SK-N-SH (cell line): ENCODE results near the gene AKT3. TPM values are rescaled to one million over a fixed set of nuclear protein-coding genes. Genes with fewer than 3 reads are reported as not detected.

ENCODE experiments used
- CTCF ChIA-PET: fragments of 300-600, 350-600 bp; formaldehyde crosslinking; extraction: SDS; loops from one replicate; lab custom pipeline; 2021; lab: Yijun Ruan, JAX
- POLR2A ChIA-PET: fragments of 350-600 bp; sonication (Branson Sonifier 250); formaldehyde crosslinking; extraction: SDS; loops from one replicate; lab custom pipeline; 2020; ENCODE audit warnings: antibody characterized with exemption, inconsistent platforms; lab: Yijun Ruan, JAX
- DNase-seq: peaks from one replicate; pipeline ENCODE4 v3.0.0; 2012
- H2AFZ ChIP-seq: fragments of 200-600 bp; sonication (generic); 2 replicates; pipeline ENCODE4 v1.8.1; 2016; ENCODE audit warnings: antibody characterized with exemption, mild to moderate bottlenecking, low read depth
- H3F3A ChIP-seq: fragments of 200-600 bp; sonication (generic); replicated peaks from 2 replicates; pipeline ENCODE3; 2016; ENCODE audit warnings: antibody characterized with exemption, mild to moderate bottlenecking; ENCODE audit not compliant: insufficient read depth
- H3K27ac ChIP-seq, 2 experiments: fragments of 200-500 bp in 1 of 2; fragments of 200-600 bp in 1 of 2; sonication (Bioruptor generic) in 1 of 2; sonication (generic), shearing (Covaris generic) in 1 of 2; 2 replicates each; pipeline versions ENCODE4 v1.5.1 to v1.6.1; 2014 to 2016; ENCODE audit warnings: low read depth in 2 of 2, inconsistent platforms in 1 of 2, low read length in 1 of 2, mild to moderate bottlenecking in 1 of 2, mixed read lengths in 1 of 2
- H3K27me3 ChIP-seq: fragments of 200-600 bp; sonication (generic), shearing (Covaris generic); 2 replicates; pipeline ENCODE4 v1.6.1; 2016; ENCODE audit warnings: mixed run types; ENCODE audit not compliant: insufficient read depth
- H3K36me3 ChIP-seq, 2 experiments: fragments of 200-500 bp in 1 of 2; fragments of 200-600 bp in 1 of 2; sonication (Bioruptor generic) in 1 of 2; sonication (generic) in 1 of 2; replicated peaks in 1 of 2; 2 replicates each; pipeline versions ENCODE3 to v1.5.1; 2014 to 2016; ENCODE audit warnings: low read length in 1 of 2, mild to moderate bottlenecking in 1 of 2; ENCODE audit not compliant: insufficient read depth in 2 of 2, control insufficient read depth in 1 of 2
- H3K4me1 ChIP-seq, 2 experiments: fragments of 200-500 bp in 1 of 2; fragments of 200-600 bp in 1 of 2; sonication (Bioruptor generic) in 1 of 2; sonication (generic), shearing (Covaris generic) in 1 of 2; 2 replicates each; pipeline versions ENCODE4 v1.5.1 to v1.6.1; 2014 to 2016; ENCODE audit warnings: low read depth in 1 of 2, low read length in 1 of 2, mixed run types in 1 of 2; ENCODE audit not compliant: insufficient read depth in 2 of 2, control insufficient read depth in 1 of 2
- H3K4me2 ChIP-seq: fragments of 200-600 bp; sonication (generic), shearing (Covaris generic); 2 replicates; pipeline ENCODE4 v1.6.1; 2017; ENCODE audit warnings: mixed run types
- H3K4me3 ChIP-seq, 2 experiments: fragments of 200-500 bp in 1 of 2; fragments of 200-600 bp in 1 of 2; sonication (Bioruptor generic) in 1 of 2; sonication (generic), shearing (Covaris generic) in 1 of 2; 2 replicates each; pipeline versions ENCODE4 v1.5.1 to v1.8.1; 2014 to 2016; ENCODE audit warnings: low read depth in 2 of 2, inconsistent platforms in 1 of 2, low read length in 1 of 2, mild to moderate bottlenecking in 1 of 2, mixed read lengths in 1 of 2, moderate library complexity in 1 of 2
- H3K79me2 ChIP-seq: fragments of 200-600 bp; sonication (generic); 2 replicates; pipeline ENCODE4 v1.8.1; 2017; ENCODE audit warnings: mild to moderate bottlenecking; ENCODE audit not compliant: insufficient read depth
- H3K9ac ChIP-seq: fragments of 200-600 bp; sonication (generic); 2 replicates; pipeline ENCODE4 v1.6.1; 2017; ENCODE audit warnings: mixed run types
- H3K9me2 ChIP-seq: fragments of 200-600 bp; sonication (generic); 2 replicates; pipeline ENCODE4 v1.6.1; 2017; ENCODE audit warnings: mixed run types
- H3K9me3 ChIP-seq: fragments of 200-600 bp; sonication (generic); 2 replicates; pipeline ENCODE4 v1.6.1; 2017; ENCODE audit warnings: mixed run types, mild to moderate bottlenecking, moderate library complexity
- H4K20me1 ChIP-seq: fragments of 200-600 bp; sonication (generic); 2 replicates; pipeline ENCODE4 v1.6.1; 2017; ENCODE audit warnings: mild to moderate bottlenecking, mixed run types; ENCODE audit not compliant: insufficient read depth
- CHD2 ChIP-seq: fragments of 150-350 bp; IDR thresholded peaks from 2 replicates; pipeline ENCODE4 v1.6.1; 2018; ENCODE audit warnings: low read length; ENCODE audit not compliant: partially characterized antibody
- ELF1 ChIP-seq: IDR thresholded peaks from 2 replicates; pipeline ENCODE4 v1.4.0; 2012
- FOXM1 ChIP-seq: IDR thresholded peaks from 2 replicates; pipeline ENCODE4 v1.4.0; 2012; ENCODE audit warnings: low read depth, mild to moderate bottlenecking
- GABPA ChIP-seq: IDR thresholded peaks from 2 replicates; pipeline ENCODE4 v1.4.0; 2012; ENCODE audit warnings: low read depth, mild to moderate bottlenecking
- GATA2 ChIP-seq: sonication (generic); formaldehyde crosslinking; IDR thresholded peaks from 2 replicates; pipeline ENCODE4 v1.5.0; 2020; ENCODE audit warnings: mild to moderate bottlenecking, missing genetic modification reagents
- MEF2A ChIP-seq: IDR thresholded peaks from 2 replicates; pipeline ENCODE4 v1.4.0; 2012; ENCODE audit warnings: low read depth, borderline replicate concordance
- NFIC ChIP-seq: IDR thresholded peaks from 2 replicates; pipeline ENCODE4 v1.4.0; 2012; ENCODE audit warnings: borderline replicate concordance
- POLR2AphosphoS5 ChIP-seq: IDR thresholded peaks from 2 replicates; pipeline ENCODE4 v1.6.1; 2012; ENCODE audit warnings: low read depth, low read length
- RAD21 ChIP-seq: IDR thresholded peaks from 2 replicates; pipeline ENCODE4 v1.6.1; 2012; ENCODE audit warnings: mild to moderate bottlenecking, low read length
- RFX5 ChIP-seq: IDR thresholded peaks from 2 replicates; pipeline ENCODE4 v1.6.1; 2012; ENCODE audit warnings: mild to moderate bottlenecking, improper control_type of control experiment, low read length
- RXRA ChIP-seq: IDR thresholded peaks from 2 replicates; pipeline ENCODE4 v1.4.0; 2012; ENCODE audit warnings: low read depth, mild to moderate bottlenecking, borderline replicate concordance
- SMC3 ChIP-seq: IDR thresholded peaks from 2 replicates; pipeline ENCODE4 v1.6.1; 2012; ENCODE audit warnings: low read depth, low read length, improper control_type of control experiment
- TCF12 ChIP-seq: IDR thresholded peaks from 2 replicates; pipeline ENCODE4 v1.4.0; 2012
- TEAD4 ChIP-seq: IDR thresholded peaks from 2 replicates; pipeline ENCODE4 v1.4.0; 2012; ENCODE audit warnings: mild to moderate bottlenecking, borderline replicate concordance; ENCODE audit not compliant: insufficient read depth
- YY1 ChIP-seq: IDR thresholded peaks from 2 replicates; pipeline ENCODE4 v1.4.0; 2012; ENCODE audit warnings: low read depth, mild to moderate bottlenecking
- WGBS: methylation state at CpG from one replicate; pipeline ENCODE4 v1.1.6; 2017; ENCODE audit warnings: low lambda C conversion rate; 5-methylcytosine and 5-hydroxymethylcytosine counted together
- polyA plus RNA-seq, 3 experiments: library from polyadenylated mRNA; depleted of rRNA; stranded (reverse); fragments of >200 nt; gene quantifications; 2 replicates each; pipeline ENCODE4 v1.2.3, GENCODE V29; 2012
- TF ChIP-seq, protein P1 (sequence below): fragments of 150-350 bp; IDR thresholded peaks from 2 replicates; pipeline ENCODE4 v1.6.1; 2017; ENCODE audit warnings: antibody characterized with exemption, low read length, low read depth, borderline replicate concordance
- TF ChIP-seq, protein P2 (sequence below): IDR thresholded peaks from 2 replicates; pipeline ENCODE4 v1.4.0; 2012; ENCODE audit warnings: low read depth

AKT3 gene
- polyA plus RNA-seq, 1 of the 3 experiments (the other 2 are of a cell fraction) = 12.7 TPM

DNA sequence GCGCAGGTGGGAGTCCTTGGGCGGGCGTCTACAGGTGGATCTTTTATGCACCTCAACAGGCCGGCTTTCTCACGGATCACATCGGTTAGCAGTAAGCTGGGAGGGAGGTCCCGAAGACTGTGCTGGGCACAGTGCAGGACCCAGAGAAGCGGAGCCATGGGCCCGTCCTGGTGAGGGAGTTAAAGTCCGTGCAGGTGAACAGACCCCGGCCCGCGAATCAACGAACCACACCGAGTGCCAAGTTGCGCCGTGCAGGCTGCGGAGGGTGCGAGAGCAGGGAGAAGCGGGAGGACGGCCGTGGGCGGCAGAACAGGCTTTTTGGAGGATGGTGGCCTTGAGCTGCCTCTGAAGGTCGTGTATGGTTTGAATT lies 360.9 kb downstream of the AKT3 start:
- no peak overlapping the region for H3K27ac ChIP-seq
- H3K79me2 ChIP-seq = no peaks in the 10 kb centered on the region
- peaks cover 7 to 24% of the 10 kb centered on the region in 2 experiments; a peak in 1 of 4 replicates for H3K4me1 ChIP-seq
- CTCF ChIA-PET = interaction anchor here (1.2 kb wide), 1 partner anchor 26 kb away, joined by 3 read pairs; no protein-coding TSS in a partner anchor
- no peak overlapping the region for H3K4me2 ChIP-seq
- no peak overlapping the region for H3K9ac ChIP-seq
- WGBS = 99% methylated on average over 23 of the region's 24 CpGs
- H3K9me3 ChIP-seq = no peaks in the 10 kb centered on the region
- no peak for DNase-seq
- H3K9me2 ChIP-seq = no peaks in the 10 kb centered on the region
- TF ChIP-seq GATA2 (CRISPR knock-in tag) = no peak
- TF ChIP-seq, protein P1, sequence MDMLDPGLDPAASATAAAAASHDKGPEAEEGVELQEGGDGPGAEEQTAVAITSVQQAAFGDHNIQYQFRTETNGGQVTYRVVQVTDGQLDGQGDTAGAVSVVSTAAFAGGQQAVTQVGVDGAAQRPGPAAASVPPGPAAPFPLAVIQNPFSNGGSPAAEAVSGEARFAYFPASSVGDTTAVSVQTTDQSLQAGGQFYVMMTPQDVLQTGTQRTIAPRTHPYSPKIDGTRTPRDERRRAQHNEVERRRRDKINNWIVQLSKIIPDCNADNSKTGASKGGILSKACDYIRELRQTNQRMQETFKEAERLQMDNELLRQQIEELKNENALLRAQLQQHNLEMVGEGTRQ = no peak
- no peak for TF ChIP-seq RXRA
- TF ChIP-seq CHD2 = no peak
- TF ChIP-seq TEAD4 = no peak
- no peak for TF ChIP-seq MEF2A
- no peak for TF ChIP-seq ELF1
- no peak for TF ChIP-seq NFIC
- TF ChIP-seq FOXM1 = no peak
- no peak for TF ChIP-seq RFX5
- TF ChIP-seq TCF12 = no peak
- no peak overlapping the region for H2AFZ ChIP-seq
- no peaks in the 10 kb centered on the region for H3K27me3 ChIP-seq
- peaks cover 3 to 4% of the 10 kb centered on the region in 2 experiments for H3K36me3 ChIP-seq
- H3K4me3 ChIP-seq = no peak overlapping the region
- H3F3A ChIP-seq = peaks cover 9% of the 10 kb centered on the region
- POLR2A ChIA-PET = no interaction called here
- H4K20me1 ChIP-seq = no peaks in the 10 kb centered on the region

DNA sequence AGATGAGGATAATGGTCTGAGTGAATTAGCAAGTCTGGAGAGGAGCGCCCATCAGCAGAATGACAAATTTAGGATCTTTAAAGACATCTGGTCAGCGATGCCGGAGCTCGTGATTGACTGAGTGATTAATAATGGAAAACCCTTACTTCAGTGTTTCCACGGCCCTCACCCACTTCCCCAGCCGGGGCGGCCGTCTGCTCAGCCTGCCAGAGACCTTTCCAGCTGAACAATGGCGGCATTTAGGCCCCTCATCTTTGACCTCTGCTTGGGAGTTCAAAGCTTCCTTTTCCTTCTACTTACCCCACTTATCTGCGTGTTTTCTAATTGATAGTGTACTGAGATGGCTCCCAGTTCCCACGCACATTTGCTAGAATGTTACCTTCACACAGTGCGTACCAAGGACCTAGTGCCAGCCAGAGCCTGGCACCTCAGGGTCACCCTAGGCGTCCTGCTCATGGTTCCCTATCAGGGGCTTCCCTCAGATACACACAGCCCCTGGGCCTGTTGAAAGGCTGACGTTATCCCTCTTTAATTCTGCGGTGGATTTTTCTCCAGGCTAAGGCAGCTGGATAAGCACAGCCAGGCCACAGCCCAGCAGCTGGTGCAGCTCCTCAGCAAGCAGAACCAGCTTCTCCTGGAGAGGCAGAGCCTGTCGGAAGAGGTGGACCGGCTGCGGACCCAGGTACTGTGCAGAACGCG lies 361.4 kb downstream of the AKT3 start:
- ChIA-PET CTCF (interaction anchor here (1.2 kb wide), 1 partner anchor 26 kb away, joined by 3 read pairs; no protein-coding TSS in a partner anchor), POLR2A (no interaction called here)

More for the DNA sequence above, 361.4 kb downstream of the AKT3 start:
- TF ChIP-seq FOXM1 = no peak
- no peak for TF ChIP-seq SMC3
- no peak for TF ChIP-seq CHD2
- no peak for TF ChIP-seq RFX5
- TF ChIP-seq, protein P2, sequence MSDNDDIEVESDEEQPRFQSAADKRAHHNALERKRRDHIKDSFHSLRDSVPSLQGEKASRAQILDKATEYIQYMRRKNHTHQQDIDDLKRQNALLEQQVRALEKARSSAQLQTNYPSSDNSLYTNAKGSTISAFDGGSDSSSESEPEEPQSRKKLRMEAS = no peak
- no peak for TF ChIP-seq RAD21
- no peak for TF ChIP-seq YY1
- no peak for TF ChIP-seq TEAD4
- TF ChIP-seq GABPA = no peak
- no peak for TF ChIP-seq RXRA
- TF ChIP-seq POLR2AphosphoS5 = no peak
- TF ChIP-seq, all 33 proteins: peak for 0
- H3K27me3 ChIP-seq = no peaks in the 10 kb centered on the region
- H4K20me1 ChIP-seq = no peaks in the 10 kb centered on the region
- H3K4me3 ChIP-seq = no peak overlapping the region
- no peaks in the 10 kb centered on the region for H3K9me2 ChIP-seq
- peaks cover 4% of the 10 kb centered on the region for H3F3A ChIP-seq
- no peak overlapping the region for H3K27ac ChIP-seq
- H3K36me3 ChIP-seq = peaks cover 0 to 5% of the 10 kb centered on the region in 2 experiments
- no peak overlapping the region for H2AFZ ChIP-seq
- no peak for DNase-seq
- H3K4me2 ChIP-seq = no peak overlapping the region
- H3K4me1 ChIP-seq = peaks cover 3 to 21% of the 10 kb centered on the region in 2 experiments; a peak in 1 of 4 replicates
- H3K79me2 ChIP-seq = no peaks in the 10 kb centered on the region
- 88% methylated on average over 20 of the region's 20 CpGs for WGBS
- no peak overlapping the region for H3K9ac ChIP-seq
- H3K9me3 ChIP-seq = no peaks in the 10 kb centered on the region
